GM19035 (cell line): ENCODE data around the gene STX8.
"Not testable (repeated sequence)": the region's sequence is repeated elsewhere in the genome, so short reads cannot be mapped to it uniquely, and the experiment has no call there.

Experiments
- ATAC-seq: cut with Tn5 transposase; IDR thresholded peaks from one replicate; pipeline ENCODE4 v1.9.1; 2021; ENCODE audit not compliant: unreplicated experiment

STX8 gene

GRCh38 chr17:9512323-9513168 is 63.1 kb downstream of the STX8 start:
- ATAC-seq = no peak

- no peak for ATAC-seq
Observed at GRCh38 chr17:9509236-9509816, 66.3 kb downstream of the STX8 start.

- ATAC-seq = no peak
Observed at GRCh38 chr17:9499041-9499440, 76.6 kb downstream of the STX8 start.

GRCh38 chr17:9498490-9498889 is 77.1 kb downstream of the STX8 start:
- no peak for ATAC-seq

GRCh38 chr17:9488556-9488955 is 87.1 kb downstream of the STX8 start:
- no peak for ATAC-seq

- ATAC-seq = no peak
Observed at GRCh38 chr17:9487406-9487805, 88.2 kb downstream of the STX8 start.

GRCh38 chr17:9484789-9485188 is 90.8 kb downstream of the STX8 start:
- no peak for ATAC-seq

- no peak for ATAC-seq
Observed at GRCh38 chr17:9479964-9480363, 95.7 kb downstream of the STX8 start.

GRCh38 chr17:9478889-9479288 is 96.7 kb downstream of the STX8 start:
- ATAC-seq = no peak

GRCh38 chr17:9475101-9475658 is 100.4 kb downstream of the STX8 start:
- ATAC-seq = no peak

- ATAC-seq = no peak
Observed at GRCh38 chr17:9473711-9474110, 101.9 kb downstream of the STX8 start.

GRCh38 chr17:9472541-9472940 is 103.1 kb downstream of the STX8 start:
- ATAC-seq = no peak

- ATAC-seq = no peak
Observed at GRCh38 chr17:9472094-9472493, 103.5 kb downstream of the STX8 start.

- no peak for ATAC-seq
Observed at GRCh38 chr17:9470171-9470570, 105.4 kb downstream of the STX8 start.

- ATAC-seq = no peak
Observed at GRCh38 chr17:9468937-9469336, 106.7 kb downstream of the STX8 start.

- no peak for ATAC-seq
Observed at GRCh38 chr17:9468532-9468931, 107.1 kb downstream of the STX8 start.

GRCh38 chr17:9467518-9467917 is 108.1 kb downstream of the STX8 start:
- ATAC-seq = no peak

- no peak for ATAC-seq
Observed at GRCh38 chr17:9465210-9465921, 110.3 kb downstream of the STX8 start.

- ATAC-seq = no peak
Observed at GRCh38 chr17:9457005-9457404, 118.6 kb downstream of the STX8 start.

GRCh38 chr17:9456330-9456729 is 119.3 kb downstream of the STX8 start:
- ATAC-seq = no peak

- ATAC-seq = no peak
Observed at GRCh38 chr17:9451934-9452333, 123.7 kb downstream of the STX8 start.

GRCh38 chr17:9447298-9447697 is 128.3 kb downstream of the STX8 start:
- ATAC-seq = not testable (repeated sequence)
